ENCODE results near the gene CEPT1. TPM values are rescaled to one million over a fixed set of nuclear protein-coding genes. Genes with fewer than 3 reads are reported as not detected.
A peak's percentile ranks its signal among the peaks of the same experiment; 100 is the strongest.
"Not testable (repeated sequence)": the region's sequence is repeated elsewhere in the genome, so short reads cannot be mapped to it uniquely, and the experiment has no call there.

The CEPT1 gene
- 18.5 TPM for polyA plus RNA-seq (2013, experiment 1 of 2; ENCODE audit: insufficient read length)
- polyA plus RNA-seq (2013, experiment 2 of 2; ENCODE audit: insufficient read length): 18.8 TPM

DNA sequence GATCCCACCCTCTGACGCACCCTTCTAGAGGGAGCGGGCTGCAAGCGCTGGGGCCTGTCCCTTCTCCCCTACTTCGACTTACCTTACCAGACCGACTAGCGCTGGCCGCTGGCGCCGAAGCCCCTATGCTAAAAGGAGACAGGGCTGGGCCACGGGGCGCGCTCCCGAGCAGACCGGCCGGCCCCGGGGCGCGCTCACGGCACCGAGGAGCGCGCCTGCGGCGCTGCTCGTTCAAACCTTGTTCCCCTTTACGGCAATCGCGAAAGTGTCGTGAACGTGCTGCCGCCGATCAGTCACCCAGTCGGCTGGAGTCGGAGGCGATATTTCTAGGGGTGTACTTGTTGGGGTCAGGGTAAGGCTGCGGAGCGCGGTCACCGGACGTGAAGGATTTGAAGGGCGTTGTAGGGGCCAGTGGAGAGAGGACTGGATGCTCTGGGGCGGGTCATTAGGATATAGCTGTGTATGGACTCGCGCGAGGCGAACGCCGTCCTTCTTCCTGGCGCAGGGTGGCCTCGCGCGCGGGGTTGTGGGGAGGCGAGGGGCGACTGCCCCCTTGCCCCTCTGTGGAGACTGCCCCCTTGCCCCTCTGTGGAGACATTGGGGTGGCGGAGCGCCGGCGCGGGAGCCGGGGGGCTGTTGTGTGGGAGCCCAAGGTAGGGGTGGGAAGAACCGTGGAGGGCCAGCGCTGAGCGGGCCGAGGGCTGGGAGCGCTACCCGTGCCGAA, at the start of gene CEPT1, which contains the start of gene DRAM2:
Gene CEPT1 (plus strand): TSS at position 268 of the 724 bp plus-strand sequence. CDS start 7,492 bp downstream, outside the sequence.
Gene DRAM2 (minus strand): TSS at position 138 of the 724 bp plus-strand sequence. CDS start 8,539 bp downstream, outside the sequence.
- peak; percentile 95 for DNase-seq

- not testable (repeated sequence) for DNase-seq
Observed at GRCh38 chr1:111095421-111095820, 44.6 kb upstream of the CEPT1 start.

DNA sequence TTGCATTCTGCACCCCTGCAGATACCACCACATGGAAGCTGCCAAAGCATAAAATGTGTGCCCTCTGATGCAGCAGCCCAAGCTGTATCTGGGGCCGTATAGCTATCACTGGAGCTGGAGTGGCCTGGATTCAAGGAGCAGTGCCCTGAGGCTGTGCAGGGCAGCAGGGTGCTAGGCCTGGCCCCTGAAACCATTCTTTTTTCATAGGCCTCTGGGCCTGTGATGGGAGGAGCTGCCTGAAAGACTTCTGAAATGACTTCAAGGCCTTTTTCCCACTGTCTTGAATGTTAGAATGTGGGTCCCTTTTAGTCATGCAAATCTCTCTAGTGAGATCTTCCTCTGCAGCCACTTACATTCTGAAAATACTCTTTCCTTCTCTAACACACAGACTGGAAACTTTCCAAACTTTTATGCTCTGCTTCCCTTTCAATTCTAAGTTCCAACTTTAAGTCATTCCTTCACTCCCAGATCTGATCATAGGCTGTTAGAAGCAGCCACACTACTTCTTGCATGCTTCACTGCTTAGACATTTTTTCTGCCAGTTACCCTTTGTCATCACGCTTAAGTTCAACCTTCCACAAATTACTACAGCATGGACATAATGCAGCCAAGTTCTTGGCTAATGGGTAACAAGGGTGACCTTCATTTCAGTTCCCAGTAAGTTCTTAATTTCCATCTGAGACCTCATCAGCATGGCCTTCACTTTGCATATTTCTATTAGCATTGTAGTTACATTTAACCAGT, 42.5 kb upstream of the CEPT1 start:
- DNase-seq: no peak

DNA sequence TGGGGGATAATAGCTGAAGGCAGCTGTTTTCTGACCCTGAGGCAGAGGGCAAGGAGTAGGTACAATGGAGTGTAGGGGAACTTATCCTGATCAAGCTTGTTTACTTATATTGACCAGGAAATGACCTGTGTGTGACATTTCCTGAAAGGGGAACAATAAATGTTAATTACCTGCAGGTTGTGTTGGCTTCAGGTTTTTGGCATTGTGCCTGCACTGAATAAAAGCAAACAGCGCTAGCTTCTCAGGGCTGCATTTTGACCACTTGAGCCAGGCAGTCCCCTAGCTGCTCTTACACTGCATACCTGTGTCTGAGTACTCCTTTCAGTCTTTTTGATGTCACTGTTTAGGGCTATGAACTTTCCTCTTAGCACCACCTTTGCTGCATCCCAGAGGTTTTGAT, 40.7 kb upstream of the CEPT1 start:
- no peak for DNase-seq

- no peak for DNase-seq
Observed at GRCh38 chr1:111101854-111102642, 38.0 kb upstream of the CEPT1 start.

DNA sequence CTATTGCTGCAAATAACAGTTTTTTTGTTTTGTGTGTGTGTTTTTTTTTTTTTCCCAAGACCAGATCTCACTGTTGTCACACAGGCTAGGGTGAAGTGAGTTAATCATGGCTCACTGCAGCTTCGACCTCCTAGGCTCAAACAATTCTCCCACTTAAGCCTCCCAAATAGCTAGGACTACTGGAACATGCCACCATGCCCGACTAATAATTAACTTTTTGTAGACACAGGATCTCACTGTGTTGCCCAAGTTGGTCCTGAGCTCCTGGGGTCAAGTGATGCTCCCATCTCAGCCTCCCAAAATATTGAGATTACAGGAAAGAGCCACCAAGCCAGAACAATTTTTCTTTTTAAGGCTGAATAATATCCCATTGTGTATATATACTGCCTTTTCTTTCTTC, 35.0 kb upstream of the CEPT1 start:
- no peak for DNase-seq

DNA sequence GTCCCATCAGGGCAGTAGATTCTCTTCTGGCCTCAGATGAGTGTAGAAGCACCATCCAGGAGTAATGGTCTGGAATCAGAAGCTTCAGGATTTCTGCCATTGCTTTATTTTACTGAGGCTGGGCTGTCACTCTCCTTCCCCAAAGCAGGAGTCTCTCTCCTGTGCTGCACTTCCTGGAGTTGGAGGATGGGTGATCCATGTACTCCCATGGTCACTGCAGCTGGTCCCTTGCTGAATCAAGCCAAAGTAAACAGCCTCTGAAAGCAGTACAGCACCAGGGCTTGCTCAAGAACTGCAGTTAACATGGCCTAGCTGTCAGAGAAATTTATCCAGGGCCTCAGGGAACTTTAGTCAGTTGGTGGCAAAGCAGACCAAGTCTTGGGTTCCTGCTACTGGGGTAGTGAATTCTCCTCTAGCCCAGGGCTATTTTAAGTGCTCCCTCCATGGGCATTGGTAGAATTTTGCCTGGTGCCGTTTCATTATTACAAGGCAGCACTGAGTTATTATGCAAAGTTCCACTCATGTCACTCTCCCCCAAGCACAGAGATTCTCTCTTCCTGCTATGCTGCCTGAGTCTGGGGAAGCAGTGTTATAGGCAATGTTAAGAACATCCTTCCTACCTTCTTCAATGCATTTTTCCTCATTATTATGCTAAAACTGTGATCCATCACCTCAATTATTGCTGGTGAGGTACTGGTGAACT, 29.7 kb upstream of the CEPT1 start:
- no peak for DNase-seq

GRCh38 chr1:111116496-111116895, 23.5 kb upstream of the CEPT1 start:
- no peak for DNase-seq

DNA sequence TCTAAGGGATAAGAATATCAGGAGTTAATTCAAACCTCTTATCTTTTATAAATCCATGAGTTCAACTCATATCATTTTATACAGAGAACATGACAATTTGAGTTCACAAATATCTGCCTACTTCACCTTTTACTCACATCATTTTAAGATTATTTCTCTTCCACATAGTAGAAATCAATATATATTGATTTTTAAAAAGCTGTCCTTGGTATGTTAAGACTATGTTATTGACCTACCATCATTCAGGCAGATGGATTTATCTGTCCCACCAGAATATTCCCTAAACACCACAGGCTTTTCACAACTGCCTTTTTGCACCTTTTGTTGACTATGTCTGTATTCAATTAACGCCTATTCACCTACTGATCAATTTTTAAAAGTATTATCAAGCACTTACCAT, 13.7 kb upstream of the CEPT1 start:
- no peak for DNase-seq

GRCh38 chr1:111127923-111128643, 11.9 kb upstream of the CEPT1 start:
- no peak for DNase-seq

DNA sequence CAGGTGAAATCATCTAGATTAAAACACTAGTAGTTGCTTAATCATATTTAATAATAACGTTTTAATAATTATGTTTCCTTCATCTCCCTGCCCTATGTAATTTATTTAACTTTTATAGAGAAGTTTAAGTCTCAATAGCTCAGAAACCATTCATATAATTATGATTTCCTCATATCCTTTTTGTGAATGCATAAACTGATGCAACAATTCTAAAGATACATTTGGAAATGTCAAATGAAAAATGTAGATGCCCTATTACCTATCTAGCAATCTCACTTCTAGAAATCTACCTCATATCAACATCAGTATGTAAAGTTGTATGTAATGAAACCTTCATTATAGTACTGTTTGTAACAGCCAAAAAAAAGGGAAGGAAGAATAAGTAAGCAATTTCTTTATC, 10.6 kb upstream of the CEPT1 start:
- DNase-seq: no peak

- no peak for DNase-seq
Observed at GRCh38 chr1:111131693-111132092, 8.3 kb upstream of the CEPT1 start.

- no peak for DNase-seq
Observed at GRCh38 chr1:111133866-111134265, 6.2 kb upstream of the CEPT1 start.

DNA sequence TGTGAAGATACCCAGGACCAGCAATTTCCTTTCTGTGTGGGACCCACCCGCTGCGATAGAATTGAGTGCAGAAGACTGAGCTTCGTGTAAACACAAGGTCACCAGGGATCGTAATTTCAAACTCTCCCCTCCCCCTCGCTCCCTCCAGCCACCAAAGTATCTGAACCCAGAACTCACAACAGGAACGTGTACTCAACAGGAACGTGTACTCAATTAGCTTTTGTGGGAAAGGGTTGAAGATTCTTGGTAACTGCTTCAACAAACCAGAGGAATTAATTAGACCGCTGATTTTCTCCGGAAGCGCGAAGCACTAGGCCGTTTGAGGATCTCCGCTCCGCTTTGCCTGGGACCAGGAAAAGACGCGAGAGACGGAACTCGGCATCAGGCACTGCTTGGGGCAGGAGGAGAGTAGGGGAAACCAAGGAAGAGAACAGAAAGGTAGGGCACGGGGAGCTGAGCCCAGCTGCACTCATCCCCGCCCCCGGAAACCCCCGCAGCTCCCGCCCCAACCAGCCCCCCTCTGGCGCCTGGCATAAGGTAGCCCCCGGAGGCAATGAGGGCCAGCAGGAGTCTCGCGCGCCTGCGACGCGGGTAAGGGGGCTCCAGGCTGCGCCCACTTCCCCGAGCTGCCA, 583 bp upstream of the CEPT1 start:
- peak; percentile 52 for DNase-seq

- DNase-seq: peak; percentile 31
Observed at GRCh38 chr1:111140680-111140967, 601 bp downstream of the CEPT1 start.

GRCh38 chr1:111141245-111142220, 1.5 kb downstream of the CEPT1 start:
- no peak for DNase-seq

DNA sequence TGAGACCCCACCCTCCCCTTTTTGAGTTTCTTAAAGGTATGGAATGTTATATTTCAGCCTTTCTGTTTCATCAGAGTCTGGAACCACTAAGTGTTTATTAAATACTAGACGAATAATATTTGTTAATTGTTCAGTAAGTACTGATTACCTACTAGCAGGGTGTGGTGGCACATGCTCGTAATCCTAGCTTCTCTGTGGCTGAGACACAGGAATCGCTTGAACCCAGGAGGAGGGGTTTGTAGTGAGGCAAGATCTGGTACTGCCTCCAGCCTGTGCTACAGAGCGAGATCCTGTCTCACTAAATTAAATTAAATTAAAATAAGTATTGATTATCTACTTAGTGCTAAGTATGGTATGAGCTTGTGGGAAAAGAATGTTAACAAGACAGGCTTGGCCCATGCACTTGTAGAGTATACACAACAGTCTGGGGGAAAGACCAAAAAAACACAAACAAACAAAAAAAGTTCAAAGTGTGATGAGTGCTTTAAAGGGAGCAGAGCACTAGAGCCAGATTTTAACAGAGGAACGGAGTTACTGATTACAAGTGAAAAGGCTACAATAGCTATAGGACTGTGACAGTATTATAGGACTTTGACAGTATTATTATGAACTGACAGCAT, 2.4 kb downstream of the CEPT1 start:
- DNase-seq: no peak

DNA sequence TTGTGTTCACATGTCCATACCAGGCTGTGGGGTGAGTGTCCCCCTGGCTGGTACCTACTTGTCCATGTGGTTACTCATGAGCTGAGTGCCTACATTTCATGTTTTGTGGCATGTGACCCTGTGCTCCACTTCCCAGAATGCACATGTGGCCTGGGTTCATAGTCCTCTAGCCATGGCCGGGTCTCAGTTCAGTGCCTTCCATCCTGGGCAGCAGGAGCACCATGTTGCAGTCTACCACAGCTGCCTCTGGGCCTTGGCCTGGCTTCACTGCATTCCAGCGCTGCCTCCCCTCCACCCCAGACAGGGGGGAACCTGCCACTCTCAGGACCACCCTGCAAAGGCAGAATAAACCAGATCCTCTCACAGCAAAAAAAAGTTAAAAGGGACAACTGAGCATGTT, 5.5 kb downstream of the CEPT1 start:
- no peak for DNase-seq

DNA sequence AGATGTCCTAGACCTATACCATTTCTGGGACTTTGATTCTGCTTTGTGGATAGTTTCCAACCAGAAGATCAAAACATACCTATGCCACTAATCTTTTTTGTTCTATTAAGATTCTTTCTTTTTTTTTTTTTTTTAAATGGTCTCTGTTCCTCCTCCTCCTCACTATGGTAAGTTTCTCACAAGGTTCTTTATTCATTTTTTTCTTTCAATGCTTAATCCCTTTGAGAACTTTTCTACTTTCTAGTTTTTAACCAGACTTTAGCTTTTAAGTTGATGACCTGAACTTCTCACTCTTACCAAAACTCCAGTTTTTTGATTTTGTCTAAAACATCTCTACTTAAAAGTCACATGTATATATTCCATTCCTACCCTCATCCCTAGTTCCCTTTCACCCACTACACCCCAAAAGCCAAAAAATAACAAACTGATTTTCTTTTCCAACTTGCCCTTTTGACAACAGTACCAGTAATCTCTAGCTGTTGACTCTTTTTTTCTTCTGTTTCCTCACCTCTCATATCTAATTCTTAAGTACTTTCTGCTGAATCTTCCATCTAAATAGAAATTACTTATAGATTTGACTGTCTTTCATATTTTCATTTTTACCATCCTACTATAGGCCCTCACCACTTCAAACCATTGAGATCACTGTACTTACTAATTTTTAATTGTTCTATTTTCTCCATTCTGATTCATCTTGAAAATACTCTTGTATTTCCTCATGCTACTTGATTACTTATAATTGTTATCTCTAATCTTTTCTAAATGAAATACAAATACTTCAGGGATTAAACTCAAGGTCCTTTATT, 6.1 kb downstream of the CEPT1 start:
- DNase-seq: no peak

Measured in fibroblast of skin of abdomen (primary cell).